Body of pancreas (tissue), 4 donors: Measurements from ENCODE around the gene CDH4. TPM values are rescaled to one million over a fixed set of nuclear protein-coding genes. Genes with fewer than 3 reads are reported as not detected.

Experiments used
- ATAC-seq: fragments of 150-250 bp; one replicate; pipeline ENCODE4 v1.9.1; 2016
- DNase-seq, 4 donors: peaks; one replicate each; pipeline ENCODE4 v3.0.0-alpha.2; 2019
- H3K27ac ChIP-seq, 4 donors: fragments of 200-600 bp; sonication (generic); 1 replicate in 3 of 4; 2 replicates in 1 of 4; pipeline versions ENCODE4 v1.5.1 to v1.6.1; 2016 to 2019; ENCODE audit warnings: mild to moderate bottlenecking in 1 of 4, mixed read lengths in 1 of 4, moderate library complexity in 1 of 4
- H3K27me3 ChIP-seq, 2 donors: fragments of 200-600 bp; sonication (generic); one replicate each; pipeline ENCODE4 v1.6.0; 2016; ENCODE audit warnings: mild to moderate bottlenecking in 1 of 2
- H3K36me3 ChIP-seq, 2 donors: fragments of 200-600 bp; sonication (generic); replicated peaks in 1 of 2; 2 replicates each; pipeline ENCODE4 v1.5.1; 2016; ENCODE audit warnings: low read depth in 2 of 2; ENCODE audit not compliant: insufficient read depth in 1 of 2
- H3K4me1 ChIP-seq: fragments of 200-600 bp; sonication (generic); one replicate; pipeline ENCODE4 v1.6.0; 2016
- H3K4me3 ChIP-seq, 2 donors: fragments of 200-600 bp; sonication (generic); 1 replicate in 1 of 2; 2 replicates in 1 of 2; pipeline ENCODE4 v1.5.1; 2016 to 2019
- H3K9me3 ChIP-seq, 3 donors: fragments of 200-600 bp; sonication (generic); 1 replicate in 2 of 3; 2 replicates in 1 of 3; pipeline ENCODE4 v1.5.1; 2016
- CTCF ChIP-seq, 7 experiments: fragments of 450-650 bp in 4 of 7; fragments of 200-600 bp in 3 of 7; sonication (generic) in 3 of 7; IDR thresholded peaks; one replicate each; pipeline ENCODE4 v1.5.1; 2016 to 2019; ENCODE audit warnings: antibody characterized with exemption in 7 of 7
- POLR2A ChIP-seq, 3 donors: fragments of 450-650 bp; IDR thresholded peaks; one replicate each; pipeline ENCODE4 v1.6.1; 2016; ENCODE audit warnings: antibody characterized with exemption in 3 of 3, mild to moderate bottlenecking in 2 of 3
- WGBS, 2 donors: methylation state at CpG; one replicate each; pipeline ENCODE4 v1.1.5; 2017; 5-methylcytosine and 5-hydroxymethylcytosine counted together
- intact Hi-C: fragments of 100-400 bp; cut with DNase I; formaldehyde crosslinking; loops from one replicate; pipeline ENCODE4 v1.15.1; 2023
- total RNA-seq, 2 donors: library from RNA; depleted of rRNA; stranded (reverse); fragments of >200 nt; gene quantifications; one replicate each; pipeline ENCODE4 v1.1.0, GENCODE V29; 2016

The CDH4 gene
- total RNA-seq, 2 donors from 2014 or later, result 0.33 to 0.52 TPM

DNA sequence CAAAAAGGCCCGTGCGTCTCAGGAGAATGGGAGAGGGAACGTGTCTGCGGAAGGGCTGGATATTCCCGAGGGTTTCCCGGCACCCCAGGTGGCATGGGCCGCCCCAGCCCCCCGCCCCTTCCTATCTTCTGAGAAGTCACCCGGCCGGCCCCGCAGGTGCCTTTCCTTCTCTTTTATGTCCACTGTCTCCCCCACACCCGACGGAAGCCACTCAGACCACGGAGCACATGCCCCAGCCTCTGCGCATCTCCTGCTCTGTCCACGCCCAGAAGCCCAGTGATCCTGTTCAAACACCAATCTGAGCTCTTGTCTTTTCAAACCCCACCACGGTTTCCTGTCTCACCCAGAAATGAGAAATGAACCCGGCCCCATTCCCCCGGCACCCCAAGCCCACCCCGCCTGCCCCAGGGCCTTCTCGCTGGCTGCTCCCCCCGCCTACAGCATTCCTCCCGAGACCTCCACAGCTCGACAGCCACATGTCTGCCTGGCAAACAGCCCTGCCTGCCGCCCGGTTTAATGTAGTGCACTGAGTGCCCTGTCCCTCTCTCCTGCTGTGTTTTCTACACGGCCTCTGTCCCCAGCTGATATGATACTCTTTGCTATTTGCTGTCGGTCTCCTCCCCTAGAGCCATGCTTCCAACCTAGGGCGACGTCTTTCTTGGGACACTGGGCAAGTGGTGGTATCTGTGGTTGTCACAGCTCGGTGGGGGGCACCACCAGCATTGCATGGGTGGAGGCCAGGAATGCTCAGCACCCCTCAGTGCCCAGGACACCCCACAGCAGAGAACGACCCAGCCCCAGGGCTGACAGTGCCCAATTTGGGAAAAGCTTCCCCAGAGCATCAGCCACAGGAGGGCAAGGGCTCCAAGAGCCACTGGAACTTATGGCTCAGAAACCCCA is 630.9 kb downstream of the CDH4 start:
- no peak for DNase-seq

GRCh38 chr20:61883857-61884393 is 631.9 kb downstream of the CDH4 start:
- Histone ChIP-seq H3K36me3 (no peaks in the 10 kb centered on the region), H3K27ac (no peak overlapping the region), H3K9me3 (no peaks in the 10 kb centered on the region), H3K4me1 (no peaks in the 10 kb centered on the region), H3K4me3 (no peak overlapping the region), H3K27me3 (peaks cover 0 to 4% of the 10 kb centered on the region in 2 donors)
- WGBS, 2 donors, result 56 to 62% methylated on average over 12 to 14 of the region's 14 CpGs
- no peak for ATAC-seq
- intact Hi-C loops, result no loop called here
- TF ChIP-seq POLR2A (IDR thresholded peaks at IDR 0.05), result no peak
- TF ChIP-seq CTCF (IDR thresholded peaks at IDR 0.05), result no peak
- DNase-seq, result no peak

More for the DNA sequence above, 630.9 kb downstream of the CDH4 start:
- intact Hi-C loops, result no loop called here
- no peaks in the 10 kb centered on the region for H3K4me1 ChIP-seq
- no peaks in the 10 kb centered on the region for H3K9me3 ChIP-seq
- 35 to 44% methylated on average over 30 to 32 of the region's 32 CpGs for WGBS, 2 donors
- TF ChIP-seq POLR2A (IDR thresholded peaks at IDR 0.05) (no peak), CTCF (IDR thresholded peaks at IDR 0.05) (no peak)
- H3K27me3 ChIP-seq, result peaks cover 0 to 4% of the 10 kb centered on the region in 2 donors
- H3K36me3 ChIP-seq, result no peaks in the 10 kb centered on the region
- H3K4me3 ChIP-seq, result no peak overlapping the region
- no peak for ATAC-seq
- no peak overlapping the region for H3K27ac ChIP-seq

GRCh38 chr20:61884571-61885389 is 632.7 kb downstream of the CDH4 start:
- ATAC-seq (no peak), DNase-seq (no peak)
- Histone ChIP-seq H3K27me3 (peaks cover 0 to 4% of the 10 kb centered on the region in 2 donors), H3K4me3 (no peak overlapping the region), H3K27ac (no peak overlapping the region), H3K9me3 (no peaks in the 10 kb centered on the region), H3K4me1 (no peaks in the 10 kb centered on the region), H3K36me3 (no peaks in the 10 kb centered on the region)
- intact Hi-C loops, result no loop called here
- WGBS, 2 donors, result 56% methylated on average over 10 to 24 of the region's 25 CpGs
- TF ChIP-seq CTCF (IDR thresholded peaks at IDR 0.05), result no peak

DNA sequence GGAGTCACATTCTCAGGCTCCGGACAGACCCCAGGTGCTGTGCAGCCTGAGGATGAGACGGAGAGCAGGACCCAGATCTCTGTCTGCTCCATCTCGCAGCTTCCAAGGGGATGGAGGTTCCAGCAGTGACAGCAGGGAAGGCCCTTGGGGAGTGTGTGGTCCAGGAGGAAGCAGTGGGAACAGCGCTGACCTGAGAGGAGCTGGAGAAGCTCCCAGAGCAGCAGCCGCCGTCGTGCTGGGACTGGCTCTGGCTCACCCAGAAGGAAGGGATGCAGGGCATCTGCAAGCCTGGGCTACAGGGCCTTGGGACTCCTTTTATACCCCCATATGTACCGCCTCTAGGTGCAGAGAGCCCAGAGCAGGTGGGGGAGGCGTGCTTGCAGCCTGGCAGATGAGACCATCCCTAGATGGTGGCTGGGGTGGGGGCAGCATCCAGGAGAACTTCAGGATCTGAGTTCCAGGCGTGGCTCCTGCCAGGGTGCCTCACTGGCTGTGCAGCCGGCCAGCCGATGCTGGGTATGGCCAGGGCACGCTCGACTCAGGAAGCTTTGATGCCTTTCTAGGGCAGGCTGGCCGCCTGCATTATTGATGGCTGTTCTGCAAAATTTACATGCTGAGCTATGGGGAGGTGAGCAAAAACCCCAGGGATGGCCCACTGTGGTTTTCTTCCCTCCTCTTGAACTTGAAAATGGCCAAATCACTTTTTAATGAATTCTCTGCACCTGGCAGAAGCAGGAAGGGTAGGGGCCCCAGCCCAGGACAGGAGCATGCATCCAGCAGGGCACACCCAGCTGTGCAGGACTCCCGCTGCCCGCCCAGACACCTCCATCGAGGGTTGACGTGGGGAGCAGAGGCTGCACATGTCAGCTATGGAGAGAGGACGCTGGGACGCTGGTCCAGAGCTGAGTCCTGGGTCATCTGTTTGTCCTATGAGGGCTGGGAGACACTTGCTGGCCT is 634.0 kb downstream of the CDH4 start:
- intact Hi-C loops, result no loop called here
- Histone ChIP-seq H3K4me3 (no peak overlapping the region), H3K36me3 (no peaks in the 10 kb centered on the region), H3K4me1 (no peaks in the 10 kb centered on the region), H3K27ac (no peak overlapping the region), H3K27me3 (peaks cover 0 to 4% of the 10 kb centered on the region in 2 donors), H3K9me3 (no peaks in the 10 kb centered on the region)
- no peak for ATAC-seq
- WGBS, 2 donors, result 75 to 77% methylated on average over 17 to 21 of the region's 21 CpGs
- DNase-seq, result no peak
- TF ChIP-seq POLR2A (IDR thresholded peaks at IDR 0.05) (no peak), CTCF (IDR thresholded peaks at IDR 0.05) (no peak)
